GM18505 (cell line): ENCODE measurements around the gene TPX2.
"Not testable (repeated sequence)": the region's sequence is repeated elsewhere in the genome, so short reads cannot be mapped to it uniquely, and the experiment has no call there.

Experiments
- ATAC-seq: cut with Tn5 transposase; IDR thresholded peaks from one replicate; pipeline ENCODE4 v1.9.1; 2021; ENCODE audit not compliant: unreplicated experiment
- POLR2A ChIP-seq: IDR thresholded peaks from 4 replicates; pipeline ENCODE4 v1.6.1; 2011; ENCODE audit warnings: borderline replicate concordance; ENCODE audit not compliant: insufficient read depth, insufficient read length; ENCODE audit errors: extremely low read depth

TPX2 gene

GRCh38 chr20:31811796-31812728 is 73.0 kb downstream of the TPX2 start:
- TF ChIP-seq POLR2A: no peak
- ATAC-seq: no peak

- no peak for TF ChIP-seq POLR2A
- no peak for ATAC-seq
Observed at GRCh38 chr20:31813611-31814010, 74.5 kb downstream of the TPX2 start.

GRCh38 chr20:31814142-31814541 is 75.1 kb downstream of the TPX2 start:
- ATAC-seq: not testable (repeated sequence)

- ATAC-seq: no peak
Observed at GRCh38 chr20:31815408-31816188, 76.5 kb downstream of the TPX2 start.

GRCh38 chr20:31816221-31816620 is 77.1 kb downstream of the TPX2 start:
- no peak for TF ChIP-seq POLR2A
- no peak for ATAC-seq

More at GRCh38 chr20:31815408-31816188, 76.5 kb downstream of the TPX2 start:
- TF ChIP-seq POLR2A: no peak

- no peak for TF ChIP-seq POLR2A
- ATAC-seq: no peak
Observed at GRCh38 chr20:31817461-31817860, 78.4 kb downstream of the TPX2 start.

- no peak for TF ChIP-seq POLR2A
Observed at GRCh38 chr20:31818376-31818908, 79.4 kb downstream of the TPX2 start.

GRCh38 chr20:31819083-31819784 is 80.1 kb downstream of the TPX2 start, which contains the start of gene MYLK2:
MYLK2 (plus strand) TSS chr20:31819356; CDS start chr20:31819581, 225 bp downstream.
- TF ChIP-seq POLR2A: no peak
- no peak for ATAC-seq

More at GRCh38 chr20:31818376-31818908, 79.4 kb downstream of the TPX2 start:
- ATAC-seq: no peak

- TF ChIP-seq POLR2A: no peak
- no peak for ATAC-seq
Observed at GRCh38 chr20:31820228-31820627, 81.1 kb downstream of the TPX2 start.

GRCh38 chr20:31821427-31821826 is 82.3 kb downstream of the TPX2 start:
- no peak for TF ChIP-seq POLR2A
- no peak for ATAC-seq

- peak; percentile 79 for ATAC-seq
- no peak for TF ChIP-seq POLR2A
Observed at GRCh38 chr20:31822421-31823330, 83.6 kb downstream of the TPX2 start.
